GM19043 (cell line): Measurements from ENCODE around the gene SH3BP4.

ENCODE experiments used
- ATAC-seq: cut with Tn5 transposase; IDR thresholded peaks from one replicate; pipeline ENCODE4 v1.9.1; 2021; ENCODE audit warnings: low read depth; ENCODE audit not compliant: unreplicated experiment

SH3BP4 gene

DNA sequence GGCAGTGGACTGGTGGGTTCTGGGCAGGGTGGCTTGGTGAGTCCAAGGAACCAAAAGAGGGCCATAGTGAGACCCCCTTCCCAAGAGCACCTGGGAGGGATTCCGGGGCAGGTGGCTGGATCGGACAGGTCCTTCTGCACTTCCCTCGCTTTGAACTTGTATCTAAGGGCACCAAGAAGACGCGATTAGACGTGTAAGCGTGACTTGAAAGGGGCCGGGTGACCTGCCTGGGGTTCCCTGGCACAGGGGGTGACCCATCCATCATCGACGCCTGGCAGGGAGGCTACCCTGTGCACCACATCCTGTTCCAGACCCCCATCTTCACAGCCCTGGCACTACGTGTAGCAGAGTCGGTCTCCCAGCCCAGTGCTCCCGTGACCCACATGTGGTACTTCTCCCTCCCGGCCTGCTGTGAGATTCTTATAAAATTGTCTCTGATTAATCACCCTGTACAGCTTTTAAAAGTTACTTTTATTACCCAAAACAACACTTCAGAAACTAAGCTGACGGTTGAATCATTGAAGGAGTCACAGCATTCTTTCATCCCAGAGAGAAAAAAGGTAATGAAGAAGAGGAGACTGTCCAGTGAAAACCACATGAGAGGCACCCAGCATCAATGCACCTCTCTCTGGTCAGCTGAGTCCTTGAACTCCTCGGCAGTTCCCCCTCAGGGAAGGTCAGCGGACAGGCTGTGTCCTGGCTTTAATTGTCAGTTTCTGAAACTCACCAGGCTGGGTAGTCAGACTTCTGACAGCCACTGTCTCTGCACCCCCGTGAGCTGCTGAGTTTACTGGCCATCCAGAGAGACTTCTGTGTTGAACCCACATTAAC is 13.0 kb downstream of the SH3BP4 start:
- ATAC-seq: no peak

DNA sequence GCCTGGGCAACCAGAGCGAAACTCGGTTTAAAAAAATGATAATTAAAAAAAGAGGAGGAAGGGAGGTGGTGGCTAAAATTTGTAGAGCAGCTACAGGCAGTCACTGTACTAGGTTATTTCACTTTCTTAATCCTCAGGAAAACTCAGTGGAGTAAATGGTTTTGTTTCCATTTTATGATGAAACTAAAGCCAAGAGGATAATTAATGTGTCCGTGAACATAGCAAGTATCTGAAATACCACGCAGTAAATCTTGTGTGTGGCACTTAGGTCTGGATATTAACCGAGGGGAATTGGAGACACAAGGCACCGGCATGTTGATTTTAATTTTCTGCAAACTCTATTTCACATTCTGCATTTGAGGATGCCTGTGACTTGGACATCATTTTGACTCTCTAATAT is 14.5 kb downstream of the SH3BP4 start:
- ATAC-seq: no peak

- ATAC-seq: no peak
Measured at GRCh38 chr2:234967201-234967869, 15.5 kb downstream of the SH3BP4 start.

- no peak for ATAC-seq
Measured at GRCh38 chr2:234967870-234968208, 16.0 kb downstream of the SH3BP4 start.

DNA sequence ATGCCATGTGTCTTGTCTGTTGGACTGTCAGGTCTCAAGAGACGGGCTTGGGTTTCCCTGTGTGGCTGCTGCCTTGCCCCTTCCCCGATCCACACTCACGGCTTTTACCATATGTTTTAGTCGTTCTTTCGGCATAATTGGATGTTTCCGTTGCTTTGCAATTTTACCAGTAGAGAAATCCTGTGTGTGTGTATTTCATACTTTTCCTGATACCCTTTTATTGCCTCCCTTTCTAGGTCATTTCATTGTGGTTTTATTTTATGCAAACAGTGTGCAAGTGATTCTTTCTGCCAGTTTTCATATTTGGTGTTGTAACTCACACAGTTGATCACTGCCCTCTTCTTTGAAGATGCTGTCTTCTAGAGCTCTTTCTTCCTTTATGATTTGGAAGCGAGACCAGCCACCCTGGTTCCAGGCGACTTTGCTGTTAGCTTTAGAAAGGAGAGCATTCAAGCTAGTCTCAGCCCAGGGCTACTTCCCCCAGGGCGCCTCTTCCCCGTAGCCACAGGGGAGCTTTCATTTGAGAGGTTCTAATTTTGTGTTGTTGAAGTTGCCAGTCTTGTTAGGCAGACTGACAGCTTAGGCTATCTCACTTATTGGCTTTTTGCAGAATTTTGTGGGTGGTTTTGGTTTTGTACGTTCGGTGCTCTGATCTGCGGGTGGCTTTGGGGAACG is 17.0 kb downstream of the SH3BP4 start:
- no peak for ATAC-seq

GRCh38 chr2:234969306-234970098 is 17.7 kb downstream of the SH3BP4 start:
- no peak for ATAC-seq

- ATAC-seq: no peak
Measured at GRCh38 chr2:234970099-234970440, 18.3 kb downstream of the SH3BP4 start.

DNA sequence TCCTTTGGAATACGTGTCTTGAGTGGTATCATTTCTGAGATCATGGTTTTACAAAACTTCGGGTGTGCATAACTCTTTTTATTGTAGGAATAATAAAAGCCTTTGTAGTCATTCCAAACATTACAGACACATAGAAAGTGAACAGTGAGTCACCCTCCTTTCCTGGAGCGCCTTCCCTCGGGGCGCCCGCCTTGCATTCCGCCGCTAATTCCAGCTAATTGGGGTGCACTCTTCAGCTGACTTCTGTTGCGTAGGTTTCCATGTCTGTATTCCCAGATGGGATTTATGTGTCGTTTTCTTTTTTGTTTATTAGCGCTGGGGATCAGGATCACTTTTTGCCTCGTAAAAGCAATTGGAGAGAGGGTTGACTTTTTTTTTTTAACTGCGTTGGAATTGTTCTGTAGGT is 18.7 kb downstream of the SH3BP4 start:
- no peak for ATAC-seq

DNA sequence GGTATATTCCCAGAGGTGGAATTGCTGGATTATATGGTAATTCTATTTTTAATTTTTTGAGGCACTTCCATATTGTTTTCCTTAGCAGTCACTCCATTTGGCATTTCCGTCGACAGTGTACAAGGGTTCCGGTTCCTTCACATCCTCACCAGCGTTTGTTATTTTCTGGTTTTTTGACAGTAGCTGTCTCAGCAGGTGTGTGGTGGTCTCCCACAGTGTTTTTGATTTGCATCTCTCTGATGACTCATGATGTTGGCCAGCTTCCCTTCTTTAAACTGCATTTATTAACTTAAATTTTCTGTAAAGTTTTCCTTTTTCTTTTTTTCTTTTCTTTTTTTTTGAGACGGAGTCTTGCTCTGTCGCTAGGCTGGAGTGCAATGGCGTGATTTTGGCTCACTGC is 19.7 kb downstream of the SH3BP4 start:
- no peak for ATAC-seq

DNA sequence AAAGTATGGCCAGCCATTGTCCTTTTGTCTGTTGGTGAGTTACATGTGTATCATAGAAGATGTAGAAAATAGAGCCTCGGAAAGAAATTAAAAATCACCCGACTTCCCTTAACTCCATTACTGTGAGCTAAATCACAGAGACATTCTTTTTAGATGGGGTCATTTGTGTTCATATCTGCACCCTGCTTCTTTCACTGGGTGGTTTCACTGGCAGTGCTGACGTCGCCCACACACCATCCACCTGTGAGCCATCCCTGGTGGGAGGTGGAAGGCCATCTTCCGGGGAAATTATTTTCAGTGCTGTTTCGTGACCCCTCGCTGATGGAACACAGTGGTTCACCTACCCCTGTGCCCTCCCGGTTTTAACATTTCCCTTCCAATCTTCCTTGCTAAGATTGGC is 21.2 kb downstream of the SH3BP4 start:
- no peak for ATAC-seq

GRCh38 chr2:234974501-234975385 is 22.9 kb downstream of the SH3BP4 start:
- ATAC-seq: no peak

DNA sequence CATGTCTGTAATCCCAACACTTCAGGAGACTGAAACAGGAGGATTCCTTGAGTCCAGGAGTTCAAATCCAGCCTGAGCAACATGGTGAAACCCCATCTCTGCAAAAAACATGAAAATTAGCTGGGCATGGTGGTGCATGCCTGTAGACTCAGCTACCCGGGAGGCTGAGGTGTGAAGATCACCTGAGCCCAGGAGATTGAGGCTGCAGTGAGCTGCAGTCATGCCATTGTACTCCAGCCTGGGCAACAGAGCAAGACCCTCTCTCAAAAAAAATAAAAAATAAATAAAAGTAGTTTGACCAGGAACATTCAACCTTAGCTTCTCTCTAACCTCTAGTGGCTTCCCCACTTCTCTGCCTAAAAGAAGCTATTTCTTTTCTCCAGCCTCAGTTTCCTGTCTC is 23.8 kb downstream of the SH3BP4 start:
- ATAC-seq: no peak

DNA sequence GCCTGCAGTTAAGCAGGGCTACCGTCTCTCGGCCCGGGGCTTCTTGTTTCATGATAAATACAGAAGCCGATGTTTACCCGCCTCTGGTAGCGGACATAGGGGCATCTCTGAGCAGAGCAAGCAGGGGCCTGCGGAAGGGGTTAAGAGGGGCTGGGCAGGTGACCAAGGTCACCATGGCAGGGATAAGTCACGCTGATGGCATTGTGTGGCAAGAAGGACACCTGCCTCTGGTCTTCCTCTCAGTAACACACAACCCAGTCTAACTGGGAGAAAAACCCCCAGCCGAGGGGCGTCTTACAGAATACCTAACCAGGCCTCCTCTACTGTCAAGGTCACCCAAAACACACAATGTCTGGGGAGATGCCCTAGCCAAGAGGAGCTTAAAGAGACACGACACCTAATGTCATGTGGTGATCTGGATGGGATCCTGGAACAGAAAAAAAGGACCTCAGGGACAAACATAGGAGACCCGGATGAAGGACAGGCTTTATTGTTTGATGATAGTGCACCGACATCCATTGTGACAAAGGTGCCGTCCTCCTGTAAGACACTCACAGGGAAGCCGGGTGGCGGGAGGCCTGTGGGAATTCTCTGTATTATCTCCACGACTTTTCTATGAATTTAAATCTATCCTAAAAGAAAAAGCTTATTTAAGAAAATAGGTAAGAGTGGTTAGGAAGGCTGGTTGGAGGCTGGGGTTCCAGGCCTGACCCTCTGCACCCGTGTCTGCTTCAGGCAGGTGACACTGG is 24.8 kb downstream of the SH3BP4 start:
- ATAC-seq: no peak

DNA sequence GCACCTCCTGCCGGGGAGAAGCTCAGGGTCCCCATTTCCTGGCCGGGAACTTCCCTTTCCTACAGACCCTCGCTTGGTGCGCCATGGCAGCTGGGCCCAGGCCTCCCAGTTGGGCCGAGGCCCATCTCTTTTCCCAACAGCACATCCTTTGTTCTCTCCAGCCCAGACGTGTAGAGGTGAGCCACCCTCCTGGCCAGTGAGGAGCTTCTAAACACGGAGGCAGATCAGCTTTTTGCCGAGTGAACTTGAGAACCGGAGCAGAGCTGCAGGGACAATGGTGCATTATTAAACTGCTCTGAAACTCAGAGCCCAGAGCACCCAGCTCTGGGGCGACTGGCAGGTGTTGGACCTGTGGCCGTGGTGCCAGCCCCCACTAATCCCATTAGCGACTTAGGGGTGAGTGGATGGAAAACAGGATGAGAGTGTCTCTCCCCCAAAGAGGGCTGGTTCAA is 25.4 kb downstream of the SH3BP4 start:
- no peak for ATAC-seq

- ATAC-seq: no peak
Measured at GRCh38 chr2:234978466-234979203, 26.8 kb downstream of the SH3BP4 start.

GRCh38 chr2:234979204-234980167 is 27.7 kb downstream of the SH3BP4 start:
- no peak for ATAC-seq

DNA sequence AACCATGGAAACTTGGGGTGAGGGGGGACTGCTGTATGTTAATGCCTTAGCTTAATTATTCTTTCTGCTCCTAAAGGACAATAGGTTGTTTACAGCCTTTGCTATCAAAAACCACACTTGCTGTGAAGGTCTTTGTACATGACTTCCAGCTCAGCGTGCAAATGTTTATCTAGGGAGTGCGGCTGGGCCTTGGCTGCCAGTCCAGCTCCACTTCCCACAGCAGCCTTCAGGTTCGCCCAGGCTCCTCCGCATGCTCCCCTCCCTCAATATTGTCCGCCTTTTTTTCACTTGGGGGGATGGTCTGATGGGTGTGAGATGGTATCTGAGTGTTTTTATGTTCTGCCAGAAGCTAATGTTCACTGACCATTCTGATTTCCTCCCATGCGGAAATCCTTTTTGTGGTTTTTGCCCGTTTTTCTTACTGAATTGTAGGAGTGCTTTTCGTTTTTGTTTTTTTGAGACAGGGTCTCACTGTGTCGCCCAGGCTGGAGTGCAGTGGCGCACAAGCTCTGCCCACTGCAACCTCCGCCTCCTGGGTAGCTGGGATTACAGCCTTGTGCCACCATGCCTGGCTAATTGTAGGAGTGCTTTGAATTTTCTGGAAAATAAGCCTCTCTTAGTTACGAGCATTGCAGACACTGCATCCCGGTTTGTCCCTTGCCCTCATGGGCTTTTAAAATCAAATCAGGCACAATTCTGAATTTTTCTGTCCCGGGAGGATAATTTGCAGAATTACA is 28.8 kb downstream of the SH3BP4 start:
- ATAC-seq: no peak
